Glutamatergic neuron (in vitro differentiated cells): Measurements from ENCODE around the gene POLE3. TPM values are rescaled to one million over a fixed set of nuclear protein-coding genes. Genes with fewer than 3 reads are reported as not detected.

Experiments
- total RNA-seq: library from RNA; stranded (reverse); fragmentation: NEBNext Ultra II Directional; extraction: Animal tissue kit (Norgen Biotek cat#: 25700); gene quantifications from one replicate; pipeline ENCODE4 v1.2.1, GENCODE V29; 2021; ENCODE audit not compliant: unreplicated experiment

Gene POLE3
- total RNA-seq, 1 donor from 2014 or later = 22.3 TPM

Other genes with a start within 250 kb of the POLE3 start
- 18.2 TPM for gene FKBP15, start 189.4 kb downstream of the POLE3 start, total RNA-seq
- 11.2 TPM for gene SLC31A1, start 189.1 kb downstream of the POLE3 start, total RNA-seq
- gene CDC26, start 135.1 kb downstream of the POLE3 start, total RNA-seq = 13.4 TPM
- gene PRPF4, start 135.0 kb downstream of the POLE3 start, total RNA-seq = 21.9 TPM
- not detected for gene RNF183, start 107.3 kb downstream of the POLE3 start, total RNA-seq
- 1.3 TPM for gene WDR31, start 70.4 kb downstream of the POLE3 start, total RNA-seq
- gene BSPRY, start 61.1 kb downstream of the POLE3 start, total RNA-seq = not detected
- gene HDHD3, start 33.7 kb downstream of the POLE3 start, total RNA-seq = 7.2 TPM
- gene ALAD, start 9.4 kb downstream of the POLE3 start, total RNA-seq = 39.0 TPM
- gene C9orf43, start 72 bp upstream of the POLE3 start, total RNA-seq = 0.47 TPM
- 18.9 TPM for gene RGS3, start 53.1 kb upstream of the POLE3 start, total RNA-seq